ENCODE data around the gene HADHA. TPM values are rescaled to one million over a fixed set of nuclear protein-coding genes. Genes with fewer than 3 reads are reported as not detected.

The HADHA gene
- total RNA-seq, 4 donors from 2014 or later, result 443 to 480 (median 462) TPM

- intact Hi-C loops (cut with DNase I; ENCODE audit: low total_unique reads), result no loop called here
- Histone ChIP-seq H3K9me3 (no peaks in the 10 kb centered on the region), H3K27ac (no peak overlapping the region), H3K27me3 (no peaks in the 10 kb centered on the region), H3K4me1 (no peaks in the 10 kb centered on the region), H3K36me3 (peaks cover 9 to 96% of the 10 kb centered on the region in 2 donors), H3K4me3 (no peak overlapping the region)
- TF ChIP-seq CTCF (IDR thresholded peaks at IDR 0.05 in 4 of 5, conservative IDR thresholded peaks at IDR 0.05 in 1 of 5) (no peak), POLR2A (IDR thresholded peaks at IDR 0.05) (no peak)
- ATAC-seq (no peak), DNase-seq (no peak)
- in situ Hi-C loops (cut with MboI; ENCODE audit: low sequenced_read_pairs in 4 of 4), result no loop called here
Measured at GRCh38 chr2:26284132-26284531, 39.7 kb upstream of the HADHA start.

GRCh38 chr2:26283606-26284005 is 39.2 kb upstream of the HADHA start:
- H3K27me3 ChIP-seq, result no peaks in the 10 kb centered on the region
- peaks cover 9 to 98% of the 10 kb centered on the region in 2 donors for H3K36me3 ChIP-seq
- H3K4me1 ChIP-seq, result no peaks in the 10 kb centered on the region
- no peak for ATAC-seq
- TF ChIP-seq POLR2A (IDR thresholded peaks at IDR 0.05) (no peak), CTCF (IDR thresholded peaks at IDR 0.05 in 4 of 5, conservative IDR thresholded peaks at IDR 0.05 in 1 of 5) (no peak)
- no peak overlapping the region for H3K27ac ChIP-seq
- no peak overlapping the region for H3K4me3 ChIP-seq
- in situ Hi-C loops (cut with MboI; ENCODE audit: low sequenced_read_pairs in 4 of 4), result no loop called here
- no peaks in the 10 kb centered on the region for H3K9me3 ChIP-seq
- intact Hi-C loops (cut with DNase I; ENCODE audit: low total_unique reads), result no loop called here
- no peak for DNase-seq

GRCh38 chr2:26281226-26281625 is 36.8 kb upstream of the HADHA start:
- Histone ChIP-seq H3K4me3 (no peak overlapping the region), H3K27ac (no peak overlapping the region), H3K4me1 (no peaks in the 10 kb centered on the region), H3K27me3 (no peaks in the 10 kb centered on the region), H3K36me3 (peaks cover 9 to 96% of the 10 kb centered on the region in 2 donors), H3K9me3 (no peaks in the 10 kb centered on the region)
- ATAC-seq, result no peak
- DNase-seq, result no peak
- intact Hi-C loops (cut with DNase I; ENCODE audit: low total_unique reads), result no loop called here
- in situ Hi-C loops (cut with MboI; ENCODE audit: low sequenced_read_pairs in 4 of 4), result no loop called here
- TF ChIP-seq CTCF (IDR thresholded peaks at IDR 0.05 in 4 of 5, conservative IDR thresholded peaks at IDR 0.05 in 1 of 5) (no peak), POLR2A (IDR thresholded peaks at IDR 0.05) (no peak)

GRCh38 chr2:26279886-26280285 is 35.5 kb upstream of the HADHA start:
- Histone ChIP-seq H3K36me3 (peaks cover 9 to 88% of the 10 kb centered on the region in 2 donors), H3K4me3 (no peak overlapping the region), H3K4me1 (peaks cover 9 to 10% of the 10 kb centered on the region in 2 donors), H3K27me3 (no peaks in the 10 kb centered on the region), H3K9me3 (no peaks in the 10 kb centered on the region), H3K27ac (peak overlapping the region in 2 of 4 donors; percentile 0 to 1)
- TF ChIP-seq CTCF (IDR thresholded peaks at IDR 0.05 in 4 of 5, conservative IDR thresholded peaks at IDR 0.05 in 1 of 5), result no peak
- TF ChIP-seq POLR2A (IDR thresholded peaks at IDR 0.05), result no peak
- intact Hi-C loops (cut with DNase I; ENCODE audit: low total_unique reads) (no loop called here), in situ Hi-C loops (cut with MboI; ENCODE audit: low sequenced_read_pairs in 4 of 4) (no loop called here)
- no peak for ATAC-seq
- no peak for DNase-seq

All from gastrocnemius medialis (tissue), 4 donors.